DND-41 (cell line): Measurements from ENCODE around the gene SSH3.

Experiments used
- ATAC-seq: fragments of 200-7000 bp; cut with Tn5 transposase; 3 replicates; pipeline ENCODE4 v1.9.1; 2021; ENCODE audit warnings: low read depth; ENCODE audit not compliant: insufficient read depth
- DNase-seq: peaks from one replicate; pipeline ENCODE4 v3.0.0-alpha.2; 2020
- H2AFZ ChIP-seq: 2 replicates; pipeline ENCODE4 v1.6.0; 2012; ENCODE audit warnings: low read depth, low read length
- H3K27ac ChIP-seq: 2 replicates; pipeline ENCODE4 v1.5.1; 2012; ENCODE audit warnings: low read length, inconsistent platforms
- H3K27me3 ChIP-seq: fragments of 200-600 bp; sonication (generic); 2 replicates; pipeline ENCODE4 v1.6.0; 2012; ENCODE audit warnings: low read length, mild to moderate bottlenecking, inconsistent platforms; ENCODE audit not compliant: insufficient read depth, poor library complexity
- H3K36me3 ChIP-seq: 2 replicates; pipeline ENCODE4 v1.5.1; 2012; ENCODE audit warnings: low read length, inconsistent platforms; ENCODE audit not compliant: insufficient read depth
- H3K4me1 ChIP-seq: 2 replicates; pipeline ENCODE4 v1.5.1; 2012; ENCODE audit warnings: mild to moderate bottlenecking, low read length; ENCODE audit not compliant: insufficient read depth
- H3K4me2 ChIP-seq: 2 replicates; pipeline ENCODE4 v1.6.0; 2012; ENCODE audit warnings: mild to moderate bottlenecking, moderate library complexity, low read length, inconsistent platforms; ENCODE audit not compliant: insufficient read depth
- H3K4me3 ChIP-seq, 2 experiments: fragments of 200-600 bp in 1 of 2; shearing (Covaris generic) in 1 of 2; 2 replicates each; pipeline ENCODE4 v1.5.1; 2012 to 2016; ENCODE audit warnings: inconsistent platforms in 2 of 2, low read length in 2 of 2, mild to moderate bottlenecking in 2 of 2, low read depth in 1 of 2, moderate library complexity in 1 of 2
- H3K79me2 ChIP-seq: 2 replicates; pipeline ENCODE4 v1.6.0; 2012; ENCODE audit warnings: low read length, inconsistent platforms; ENCODE audit not compliant: insufficient read depth
- H3K9ac ChIP-seq: 2 replicates; pipeline ENCODE4 v1.6.0; 2012; ENCODE audit warnings: low read depth, mild to moderate bottlenecking, inconsistent platforms, low read length, moderate library complexity
- H3K9me3 ChIP-seq: 2 replicates; pipeline ENCODE4 v1.5.1; 2012; ENCODE audit warnings: low read length, moderate library complexity, mild to moderate bottlenecking, inconsistent platforms; ENCODE audit not compliant: insufficient read depth, severe bottlenecking
- H4K20me1 ChIP-seq: 2 replicates; pipeline ENCODE4 v1.6.0; 2012; ENCODE audit warnings: low read length; ENCODE audit not compliant: insufficient read depth
- EZH2 ChIP-seq: IDR thresholded peaks from 3 replicates; pipeline ENCODE4 v1.6.1; 2012; ENCODE audit warnings: borderline replicate concordance, low read depth, mild to moderate bottlenecking, moderate library complexity, low read length, inconsistent platforms; ENCODE audit not compliant: severe bottlenecking
- TF ChIP-seq, protein P1 (sequence below): IDR thresholded peaks from 2 replicates; pipeline ENCODE4 v1.5.1; 2012; ENCODE audit warnings: borderline replicate concordance, low read length, moderate library complexity, mild to moderate bottlenecking; ENCODE audit not compliant: poor library complexity, severe bottlenecking; ENCODE audit errors: extremely low read depth

Gene SSH3

DNA sequence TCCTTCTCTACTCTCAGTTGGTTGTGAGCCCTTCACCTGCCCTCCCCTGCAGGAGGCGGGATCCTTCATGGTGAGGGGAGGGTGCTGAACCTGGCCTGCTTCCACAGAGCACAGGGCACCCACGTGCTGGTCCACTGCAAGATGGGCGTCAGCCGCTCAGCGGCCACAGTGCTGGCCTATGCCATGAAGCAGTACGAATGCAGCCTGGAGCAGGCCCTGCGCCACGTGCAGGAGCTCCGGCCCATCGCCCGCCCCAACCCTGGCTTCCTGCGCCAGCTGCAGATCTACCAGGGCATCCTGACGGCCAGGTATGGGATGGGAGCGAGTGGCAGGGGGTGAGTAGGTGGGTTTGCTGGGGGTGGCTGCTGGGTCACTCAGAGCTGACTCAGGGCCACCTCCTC, 6.3 kb downstream of the SSH3 start:
- Histone ChIP-seq H4K20me1 (no peaks in the 10 kb centered on the region), H2AFZ (no peak overlapping the region), H3K4me1 (no peaks in the 10 kb centered on the region), H3K9ac (no peak overlapping the region), H3K4me3 (no peak overlapping the region), H3K27ac (no peak overlapping the region), H3K4me2 (no peak overlapping the region), H3K27me3 (no peaks in the 10 kb centered on the region), H3K9me3 (no peaks in the 10 kb centered on the region), H3K79me2 (no peaks in the 10 kb centered on the region), H3K36me3 (no peaks in the 10 kb centered on the region)
- ATAC-seq (no peak), DNase-seq (no peak)
- TF ChIP-seq, protein P1, sequence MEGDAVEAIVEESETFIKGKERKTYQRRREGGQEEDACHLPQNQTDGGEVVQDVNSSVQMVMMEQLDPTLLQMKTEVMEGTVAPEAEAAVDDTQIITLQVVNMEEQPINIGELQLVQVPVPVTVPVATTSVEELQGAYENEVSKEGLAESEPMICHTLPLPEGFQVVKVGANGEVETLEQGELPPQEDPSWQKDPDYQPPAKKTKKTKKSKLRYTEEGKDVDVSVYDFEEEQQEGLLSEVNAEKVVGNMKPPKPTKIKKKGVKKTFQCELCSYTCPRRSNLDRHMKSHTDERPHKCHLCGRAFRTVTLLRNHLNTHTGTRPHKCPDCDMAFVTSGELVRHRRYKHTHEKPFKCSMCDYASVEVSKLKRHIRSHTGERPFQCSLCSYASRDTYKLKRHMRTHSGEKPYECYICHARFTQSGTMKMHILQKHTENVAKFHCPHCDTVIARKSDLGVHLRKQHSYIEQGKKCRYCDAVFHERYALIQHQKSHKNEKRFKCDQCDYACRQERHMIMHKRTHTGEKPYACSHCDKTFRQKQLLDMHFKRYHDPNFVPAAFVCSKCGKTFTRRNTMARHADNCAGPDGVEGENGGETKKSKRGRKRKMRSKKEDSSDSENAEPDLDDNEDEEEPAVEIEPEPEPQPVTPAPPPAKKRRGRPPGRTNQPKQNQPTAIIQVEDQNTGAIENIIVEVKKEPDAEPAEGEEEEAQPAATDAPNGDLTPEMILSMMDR = no peak
- TF ChIP-seq EZH2 = no peak

DNA sequence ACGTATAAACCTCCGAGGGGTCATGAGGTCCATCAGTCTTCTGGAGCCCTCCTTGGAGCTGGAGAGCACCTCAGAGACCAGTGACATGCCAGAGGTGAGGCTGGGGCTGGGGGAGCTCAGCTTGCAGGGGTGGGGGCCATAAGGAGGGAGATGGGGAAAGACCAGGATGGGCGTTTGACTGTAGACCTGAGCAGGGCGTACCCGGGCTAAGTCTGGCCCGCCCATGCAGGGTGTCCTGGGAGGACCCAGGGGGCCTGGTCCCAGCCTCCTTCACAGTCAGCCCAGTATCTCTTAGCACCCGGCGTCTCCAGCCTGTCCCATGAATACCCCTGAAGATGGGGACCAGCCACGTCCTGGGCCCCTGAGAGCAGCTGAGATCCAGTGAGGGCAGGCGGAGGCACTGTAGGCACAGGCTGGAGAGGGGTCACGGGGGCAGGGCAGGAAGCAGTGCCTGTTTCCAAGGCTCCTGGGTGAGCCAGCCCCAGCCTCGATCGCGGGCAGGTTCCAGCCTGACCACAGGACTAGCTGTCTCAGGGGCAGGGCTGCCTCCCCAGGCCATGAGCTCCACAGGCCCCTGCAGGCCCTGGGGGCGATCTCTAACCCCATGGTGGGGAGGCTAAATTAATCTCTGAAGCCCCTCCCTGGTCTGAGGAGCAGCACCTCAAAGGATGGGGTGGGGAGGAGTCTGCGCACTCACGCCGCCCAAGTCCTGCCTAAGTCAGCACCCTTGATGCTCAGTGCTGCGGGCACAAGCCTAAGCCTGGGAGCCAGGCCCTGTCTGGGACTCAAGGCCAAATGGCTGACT, 7.1 kb downstream of the SSH3 start:
- TF ChIP-seq, protein P1 = no peak
- no peak for TF ChIP-seq EZH2
- ATAC-seq = no peak
- H3K36me3 ChIP-seq = no peaks in the 10 kb centered on the region

DNA sequence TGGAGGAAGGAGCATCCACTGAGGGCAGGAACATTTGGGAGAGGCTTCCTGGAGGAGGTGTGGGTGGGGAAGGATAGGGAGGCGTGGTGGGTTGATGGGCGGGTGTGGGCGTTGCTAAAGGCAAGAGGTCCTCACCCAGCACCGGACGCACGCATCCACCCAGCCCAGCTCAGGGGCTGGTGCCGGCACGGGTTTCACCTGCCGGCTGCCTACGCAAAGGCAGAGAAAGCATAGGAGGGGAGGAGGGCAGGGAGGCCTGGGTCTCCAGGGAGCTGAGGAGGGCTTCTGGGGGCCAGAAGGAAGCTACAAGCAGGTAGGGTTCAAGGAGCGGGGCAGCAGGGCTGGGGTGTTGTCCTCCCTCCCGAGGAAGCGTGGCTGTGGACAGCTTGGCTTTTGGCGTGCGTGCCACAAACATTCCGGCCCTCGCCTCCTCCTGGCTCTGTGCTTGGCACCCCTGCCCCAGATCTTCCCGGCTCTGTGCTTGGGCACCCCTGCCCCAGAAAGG, 7.8 kb downstream of the SSH3 start:
- H3K36me3 ChIP-seq = no peaks in the 10 kb centered on the region
- H3K27me3 ChIP-seq = no peaks in the 10 kb centered on the region
- H4K20me1 ChIP-seq = no peaks in the 10 kb centered on the region
- H3K9me3 ChIP-seq = no peaks in the 10 kb centered on the region
- peaks cover under 1% of the 10 kb centered on the region for H3K4me1 ChIP-seq
- DNase-seq (no peak), ATAC-seq (no peak)
- H3K4me2 ChIP-seq = no peak overlapping the region
- H3K79me2 ChIP-seq = no peaks in the 10 kb centered on the region
- no peak for TF ChIP-seq EZH2
- TF ChIP-seq, protein P1 = no peak
- no peak overlapping the region for H3K27ac ChIP-seq
- H3K4me3 ChIP-seq = no peak overlapping the region
- no peak overlapping the region for H3K9ac ChIP-seq
- no peak overlapping the region for H2AFZ ChIP-seq

More for the DNA sequence above, 7.1 kb downstream of the SSH3 start:
- Histone ChIP-seq H3K27me3 (no peaks in the 10 kb centered on the region), H3K79me2 (no peaks in the 10 kb centered on the region), H3K4me2 (no peak overlapping the region), H3K4me3 (no peak overlapping the region), H3K27ac (no peak overlapping the region), H3K4me1 (no peaks in the 10 kb centered on the region), H3K9me3 (no peaks in the 10 kb centered on the region), H4K20me1 (no peaks in the 10 kb centered on the region), H2AFZ (no peak overlapping the region), H3K9ac (no peak overlapping the region)
- no peak for DNase-seq
